GM06990 (cell line): ENCODE results near the gene ETNPPL.

ENCODE experiments used
- DNase-seq: peaks from one replicate; pipeline ENCODE4 v3.0.0-alpha.2; 2011; ENCODE audit not compliant: insufficient read length; ENCODE audit errors: extremely low read depth
- H3K27me3 ChIP-seq: replicated peaks from 2 replicates; pipeline ENCODE4 v1.6.0; 2011; ENCODE audit warnings: low read length; ENCODE audit not compliant: control insufficient read depth, insufficient read depth
- H3K36me3 ChIP-seq: 2 replicates; pipeline ENCODE4 v1.5.1; 2011; ENCODE audit warnings: low read length; ENCODE audit not compliant: control insufficient read depth, insufficient read depth
- H3K4me3 ChIP-seq: replicated peaks from 2 replicates; pipeline ENCODE4 v1.5.1; 2011; ENCODE audit warnings: low read depth, mild to moderate bottlenecking, control low read depth, low read length
- CTCF ChIP-seq: IDR thresholded peaks from 2 replicates; pipeline ENCODE4 v1.5.1; 2011; ENCODE audit warnings: low read length, control low read depth, mild to moderate bottlenecking, inconsistent platforms; ENCODE audit not compliant: insufficient read depth, poor library complexity, severe bottlenecking

ETNPPL gene

DNA sequence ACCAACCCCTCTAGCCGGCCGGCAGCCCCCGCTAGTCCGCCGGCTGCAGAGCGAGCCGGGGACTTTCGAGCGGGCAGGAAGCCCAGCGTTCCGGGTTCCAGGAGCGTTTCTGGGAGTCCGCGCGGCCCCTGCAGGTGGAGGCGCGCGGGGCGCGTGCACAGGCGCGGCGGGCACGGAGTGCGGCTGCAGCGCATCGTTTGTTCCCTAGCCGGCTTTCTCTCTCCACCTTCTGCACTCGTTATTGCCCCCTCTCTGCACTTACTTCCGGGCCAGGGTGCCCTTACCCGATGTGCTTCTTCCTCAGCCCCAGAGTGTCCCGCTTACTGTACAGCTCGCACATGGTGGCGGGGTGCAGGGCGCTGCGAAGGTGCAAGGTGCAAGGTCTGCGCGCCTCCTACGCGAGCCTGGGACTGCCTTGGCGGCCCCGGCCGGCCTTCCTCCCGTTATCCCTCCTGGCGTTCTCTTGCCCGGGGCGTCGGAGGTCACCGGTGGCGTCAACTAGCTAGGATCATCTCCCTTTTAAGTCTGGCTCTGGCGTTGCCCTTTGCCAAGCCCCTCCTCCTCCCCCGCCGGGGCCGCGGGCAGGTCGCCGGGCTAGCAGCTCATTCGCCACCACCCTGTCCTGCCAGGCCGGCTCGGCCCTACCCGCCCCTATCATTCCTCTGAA is at the start of gene ETNPPL:
Gene ETNPPL (minus strand): TSS at position 495 of the 667 bp plus-strand sequence. CDS start 155 bp downstream, at position 340.
- TF ChIP-seq CTCF, result no peak
- no peaks in the 10 kb centered on the region for H3K36me3 ChIP-seq
- peak within 1 kb of the TSS; percentile 4; the same call in 1 of the 2 replicates for H3K4me3 ChIP-seq
- peaks cover 2% of the 10 kb centered on the region; the same call in 1 of the 2 replicates for H3K27me3 ChIP-seq
- peak; percentile 15 for DNase-seq

- no peak for TF ChIP-seq CTCF
- Histone ChIP-seq H3K36me3 (no peaks in the 10 kb centered on the region), H3K4me3 (no peak overlapping the region), H3K27me3 (no peaks in the 10 kb centered on the region)
- DNase-seq, result no peak
Measured at GRCh38 chr4:108811486-108811885, 48.6 kb upstream of the ETNPPL start.

- no peak for DNase-seq
- TF ChIP-seq CTCF, result no peak
- no peaks in the 10 kb centered on the region for H3K27me3 ChIP-seq
- H3K36me3 ChIP-seq, result no peaks in the 10 kb centered on the region
- no peak overlapping the region for H3K4me3 ChIP-seq
Measured at GRCh38 chr4:108810087-108810486, 47.2 kb upstream of the ETNPPL start.

- no peaks in the 10 kb centered on the region for H3K27me3 ChIP-seq
Measured at GRCh38 chr4:108804648-108805273, 41.9 kb upstream of the ETNPPL start.

GRCh38 chr4:108799306-108799705 is 36.5 kb upstream of the ETNPPL start:
- no peak for DNase-seq
- no peak overlapping the region for H3K4me3 ChIP-seq
- no peaks in the 10 kb centered on the region for H3K27me3 ChIP-seq
- H3K36me3 ChIP-seq, result no peaks in the 10 kb centered on the region
- TF ChIP-seq CTCF, result no peak

More at GRCh38 chr4:108804648-108805273, 41.9 kb upstream of the ETNPPL start:
- DNase-seq, result no peak
- no peak overlapping the region for H3K4me3 ChIP-seq
- no peaks in the 10 kb centered on the region for H3K36me3 ChIP-seq
- TF ChIP-seq CTCF, result no peak
